ENCODE results near the gene MCM9. TPM values are rescaled to one million over a fixed set of nuclear protein-coding genes. Genes with fewer than 3 reads are reported as not detected.

MCM9 gene
- total and polyA plus RNA-seq, 7 donors, result 1.6 to 5.6 (median 4.6) TPM

DNA sequence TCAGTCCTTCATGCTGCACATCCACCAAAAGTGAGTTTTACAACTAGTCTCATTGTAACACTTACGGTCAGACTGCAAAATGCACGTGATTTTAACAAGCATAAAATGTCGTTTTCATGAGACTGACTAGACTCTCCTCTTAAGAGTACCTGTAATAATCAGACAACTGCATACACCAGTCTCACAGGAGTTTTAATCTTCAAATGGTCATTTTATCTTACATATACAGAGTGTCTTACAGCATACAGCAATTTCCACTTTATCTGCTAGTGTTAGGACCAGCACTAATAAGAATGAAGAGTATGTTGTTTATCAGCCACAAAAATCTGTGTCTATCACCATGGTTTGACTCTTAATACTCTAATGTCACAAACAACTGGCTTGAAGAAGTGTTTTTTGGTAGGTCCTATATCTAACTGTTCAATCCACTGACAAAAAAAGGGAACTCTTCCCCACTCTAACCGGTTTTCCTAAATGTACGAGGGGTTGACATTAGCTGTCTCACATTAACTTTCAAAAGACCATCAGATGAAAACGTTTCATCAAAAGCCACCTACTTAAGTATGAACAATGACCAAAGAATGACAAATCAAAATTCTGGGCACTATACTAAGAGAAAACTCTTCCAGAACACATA is 42.5 kb downstream of the MCM9 start:
- WGBS, 3 donors, result 26 to 37% (median 29%) methylated on average over 6 of the region's 6 CpGs
- H3K9me3 ChIP-seq, result no peaks in the 10 kb centered on the region
- ATAC-seq, result no peak
- intact Hi-C loops (cut with DNase I), result no loop called here
- H3K4me1 ChIP-seq, result peaks cover 18% of the 10 kb centered on the region
- no peak for DNase-seq
- peaks cover 0 to 2% of the 10 kb centered on the region in 2 donors for H3K36me3 ChIP-seq (ENCODE audit: insufficient read depth in 1 of 2, low read depth in 1 of 2)
- peak overlapping the region; percentile 95 for H3K27ac ChIP-seq
- H3K4me3 ChIP-seq, result peak overlapping the region; percentile 96
- H3K27me3 ChIP-seq (ENCODE audit: insufficient read depth in 3 of 3, low read length in 2 of 3), result no peaks in the 10 kb centered on the region
- TF ChIP-seq, protein P1, sequence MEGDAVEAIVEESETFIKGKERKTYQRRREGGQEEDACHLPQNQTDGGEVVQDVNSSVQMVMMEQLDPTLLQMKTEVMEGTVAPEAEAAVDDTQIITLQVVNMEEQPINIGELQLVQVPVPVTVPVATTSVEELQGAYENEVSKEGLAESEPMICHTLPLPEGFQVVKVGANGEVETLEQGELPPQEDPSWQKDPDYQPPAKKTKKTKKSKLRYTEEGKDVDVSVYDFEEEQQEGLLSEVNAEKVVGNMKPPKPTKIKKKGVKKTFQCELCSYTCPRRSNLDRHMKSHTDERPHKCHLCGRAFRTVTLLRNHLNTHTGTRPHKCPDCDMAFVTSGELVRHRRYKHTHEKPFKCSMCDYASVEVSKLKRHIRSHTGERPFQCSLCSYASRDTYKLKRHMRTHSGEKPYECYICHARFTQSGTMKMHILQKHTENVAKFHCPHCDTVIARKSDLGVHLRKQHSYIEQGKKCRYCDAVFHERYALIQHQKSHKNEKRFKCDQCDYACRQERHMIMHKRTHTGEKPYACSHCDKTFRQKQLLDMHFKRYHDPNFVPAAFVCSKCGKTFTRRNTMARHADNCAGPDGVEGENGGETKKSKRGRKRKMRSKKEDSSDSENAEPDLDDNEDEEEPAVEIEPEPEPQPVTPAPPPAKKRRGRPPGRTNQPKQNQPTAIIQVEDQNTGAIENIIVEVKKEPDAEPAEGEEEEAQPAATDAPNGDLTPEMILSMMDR (IDR thresholded peaks at IDR 0.05), result no peak

DNA sequence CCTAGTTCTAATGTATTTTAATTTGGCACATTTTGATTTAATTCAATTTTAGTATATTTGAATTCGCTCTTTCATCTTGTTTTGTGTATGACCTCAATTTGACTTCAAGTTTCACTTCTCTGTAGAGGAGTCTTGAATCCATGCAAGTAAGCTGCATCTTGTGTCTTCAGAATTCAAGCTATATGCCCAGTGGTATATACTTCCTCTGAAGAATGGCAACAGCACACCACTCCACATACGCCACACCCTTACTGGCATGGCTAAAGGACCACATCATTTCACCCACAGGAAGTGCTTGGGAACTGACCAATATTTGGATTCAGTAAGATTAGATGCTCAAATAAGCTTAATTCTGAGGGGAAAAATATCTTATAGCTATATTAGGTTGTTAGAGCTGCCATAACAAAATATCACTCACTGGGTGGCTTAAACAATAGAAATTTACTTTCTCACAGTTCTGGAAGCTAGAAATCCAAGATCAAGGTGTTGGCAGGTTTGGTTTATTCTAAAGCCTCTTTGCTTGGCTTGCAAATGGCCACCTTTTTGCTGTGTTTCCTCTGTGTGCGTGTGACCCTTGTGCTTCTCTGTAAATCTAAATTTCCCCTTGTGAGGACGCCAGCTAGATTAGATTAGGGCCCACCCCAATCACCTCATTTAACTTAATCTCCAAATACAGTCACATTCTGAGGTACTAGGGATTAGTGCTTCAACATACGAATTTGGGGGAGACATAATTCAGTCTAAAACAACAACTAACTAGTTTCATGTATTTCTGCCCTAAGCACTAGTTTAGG is 43.8 kb downstream of the MCM9 start:
- H3K27ac ChIP-seq, result no peak overlapping the region

DNA sequence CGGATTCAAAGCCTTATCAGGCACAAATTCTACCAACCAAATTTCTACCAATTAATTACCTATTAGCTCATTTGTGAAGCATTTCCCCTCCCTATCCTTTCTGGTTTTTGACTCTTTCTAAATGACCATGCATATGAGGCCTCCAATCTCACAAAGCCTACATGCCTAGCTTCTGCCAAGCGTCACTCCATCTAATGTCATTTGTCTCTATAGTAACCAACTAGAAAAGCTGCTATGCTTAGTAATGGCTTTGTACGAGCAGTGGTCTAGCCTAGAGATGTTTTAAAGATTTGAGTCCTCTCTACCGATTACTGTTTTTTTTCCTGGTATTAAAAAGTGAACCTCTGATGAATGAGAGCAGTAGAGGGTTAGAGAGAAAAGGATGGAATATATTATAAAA is 45.8 kb downstream of the MCM9 start:
- no peaks in the 10 kb centered on the region for H3K9me3 ChIP-seq
- intact Hi-C loops (cut with DNase I), result no loop called here
- no peaks in the 10 kb centered on the region for H3K27me3 ChIP-seq (ENCODE audit: insufficient read depth in 3 of 3, low read length in 2 of 3)
- ATAC-seq (no peak), DNase-seq (no peak)
- TF ChIP-seq, protein P1 (IDR thresholded peaks at IDR 0.05), result no peak
- no peak overlapping the region for H3K27ac ChIP-seq
- H3K4me1 ChIP-seq, result peaks cover 6% of the 10 kb centered on the region
- 92 to 95% (median 95%) methylated on average over 4 of the region's 4 CpGs for WGBS, 3 donors
- H3K4me3 ChIP-seq, result no peak overlapping the region
- H3K36me3 ChIP-seq (ENCODE audit: insufficient read depth in 1 of 2, low read depth in 1 of 2), result peaks cover 0 to 2% of the 10 kb centered on the region in 2 donors

More for the DNA sequence above, 43.8 kb downstream of the MCM9 start:
- no peak for ATAC-seq
- H3K36me3 ChIP-seq (ENCODE audit: insufficient read depth in 1 of 2, low read depth in 1 of 2), result peaks cover 0 to 2% of the 10 kb centered on the region in 2 donors
- no peak overlapping the region for H3K4me3 ChIP-seq
- 94 to 96% (median 94%) methylated on average over 5 of the region's 5 CpGs for WGBS, 3 donors
- TF ChIP-seq, protein P1 (IDR thresholded peaks at IDR 0.05), result no peak
- H3K9me3 ChIP-seq, result no peaks in the 10 kb centered on the region
- H3K27me3 ChIP-seq (ENCODE audit: insufficient read depth in 3 of 3, low read length in 2 of 3), result no peaks in the 10 kb centered on the region
- no peak for DNase-seq
- intact Hi-C loops (cut with DNase I), result no loop called here
- H3K4me1 ChIP-seq, result peaks cover 14% of the 10 kb centered on the region

DNA sequence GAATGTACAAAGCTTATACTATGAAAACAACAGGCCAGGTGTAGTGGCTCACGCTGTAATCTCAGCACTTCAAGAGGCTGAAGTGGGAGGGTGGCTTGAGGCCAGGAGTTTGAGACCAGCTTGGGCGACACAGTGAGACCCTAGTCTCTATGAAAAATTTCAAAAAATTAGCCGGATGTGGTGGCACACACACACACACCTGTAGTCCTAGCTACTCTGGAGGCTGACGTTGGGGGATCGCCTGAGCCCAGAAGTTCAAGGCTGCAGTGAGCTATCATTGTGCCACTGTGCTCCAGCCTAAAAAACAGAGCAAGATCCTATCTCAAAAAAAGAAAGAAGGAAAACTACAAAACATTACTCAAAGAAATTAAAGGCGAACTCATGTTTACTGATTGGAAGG is 48.3 kb downstream of the MCM9 start:
- ATAC-seq, result no peak
- H3K27me3 ChIP-seq (ENCODE audit: insufficient read depth in 3 of 3, low read length in 2 of 3), result no peaks in the 10 kb centered on the region
- no peak overlapping the region for H3K4me3 ChIP-seq
- no peak for DNase-seq
- TF ChIP-seq, protein P1 (IDR thresholded peaks at IDR 0.05), result no peak
- H3K4me1 ChIP-seq, result no peaks in the 10 kb centered on the region
- WGBS, 3 donors, result 91 to 97% (median 95%) methylated on average over 6 of the region's 6 CpGs
- H3K36me3 ChIP-seq (ENCODE audit: insufficient read depth in 1 of 2, low read depth in 1 of 2), result peaks cover 0 to 2% of the 10 kb centered on the region in 2 donors
- H3K27ac ChIP-seq, result no peak overlapping the region
- intact Hi-C loops (cut with DNase I), result no loop called here
- no peaks in the 10 kb centered on the region for H3K9me3 ChIP-seq

All from psoas muscle (tissue), 8 donors.